IPS-NIHi7 (cell line): Measurements from ENCODE around the gene ARL16.

Experiments used
- DNase-seq: peaks from one replicate; pipeline ENCODE4 v3.0.0; 2012; ENCODE audit warnings: mixed read lengths; ENCODE audit errors: extremely low spot score

Gene ARL16, protein sequence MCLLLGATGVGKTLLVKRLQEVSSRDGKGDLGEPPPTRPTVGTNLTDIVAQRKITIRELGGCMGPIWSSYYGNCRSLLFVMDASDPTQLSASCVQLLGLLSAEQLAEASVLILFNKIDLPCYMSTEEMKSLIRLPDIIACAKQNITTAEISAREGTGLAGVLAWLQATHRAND

DNA sequence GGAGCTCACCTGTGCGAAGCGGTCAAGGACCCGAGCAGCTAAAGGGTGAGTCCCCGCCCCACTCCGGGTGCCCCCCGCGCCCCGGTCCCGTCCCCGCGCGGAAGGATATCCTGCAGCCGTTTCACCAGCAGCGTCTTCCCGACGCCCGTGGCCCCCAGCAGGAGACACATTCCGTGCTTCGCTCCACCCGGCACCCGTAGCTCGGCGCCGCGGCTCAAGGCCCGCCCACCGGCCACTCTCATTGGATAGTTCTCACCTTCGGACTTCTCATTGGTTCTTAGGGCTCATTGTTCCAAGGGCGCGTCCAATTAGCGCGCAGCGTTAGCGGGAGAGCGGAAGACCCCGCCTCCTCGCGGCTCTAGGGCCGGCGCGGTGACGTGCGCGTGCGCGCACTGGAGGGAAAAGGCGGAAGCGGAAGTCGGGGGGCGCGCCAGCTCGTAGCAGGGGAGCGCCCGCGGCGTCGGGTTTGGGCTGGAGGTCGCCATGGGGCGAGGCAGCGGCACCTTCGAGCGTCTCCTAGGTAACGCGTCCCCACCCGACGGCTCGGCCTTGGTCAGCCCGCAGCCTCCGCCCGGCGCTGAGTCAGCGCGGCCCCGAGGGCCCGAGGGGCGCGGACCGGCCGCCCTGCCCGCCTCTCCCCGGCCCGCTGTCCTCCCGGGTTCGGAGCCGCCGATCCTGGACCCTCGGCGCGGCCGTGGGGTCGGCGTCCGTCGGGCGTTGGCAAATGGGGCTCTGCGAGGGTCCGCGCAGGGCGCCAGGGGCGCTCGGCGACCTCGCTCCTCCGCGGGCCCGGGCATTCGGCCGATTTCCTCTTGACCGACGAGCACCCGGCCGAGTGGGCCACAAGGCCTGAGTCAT is at the start of gene ARL16, which contains the start of gene HGS:
Gene ARL16, minus strand, starts transcription at position 214 of the 858 bp plus-strand sequence. Its CDS starts 44 bp downstream, at position 170.
Gene HGS, plus strand, starts transcription at position 428 of the 858 bp plus-strand sequence. Its CDS starts 56 bp downstream, at position 484.
- DNase-seq = peak; percentile 100

DNA sequence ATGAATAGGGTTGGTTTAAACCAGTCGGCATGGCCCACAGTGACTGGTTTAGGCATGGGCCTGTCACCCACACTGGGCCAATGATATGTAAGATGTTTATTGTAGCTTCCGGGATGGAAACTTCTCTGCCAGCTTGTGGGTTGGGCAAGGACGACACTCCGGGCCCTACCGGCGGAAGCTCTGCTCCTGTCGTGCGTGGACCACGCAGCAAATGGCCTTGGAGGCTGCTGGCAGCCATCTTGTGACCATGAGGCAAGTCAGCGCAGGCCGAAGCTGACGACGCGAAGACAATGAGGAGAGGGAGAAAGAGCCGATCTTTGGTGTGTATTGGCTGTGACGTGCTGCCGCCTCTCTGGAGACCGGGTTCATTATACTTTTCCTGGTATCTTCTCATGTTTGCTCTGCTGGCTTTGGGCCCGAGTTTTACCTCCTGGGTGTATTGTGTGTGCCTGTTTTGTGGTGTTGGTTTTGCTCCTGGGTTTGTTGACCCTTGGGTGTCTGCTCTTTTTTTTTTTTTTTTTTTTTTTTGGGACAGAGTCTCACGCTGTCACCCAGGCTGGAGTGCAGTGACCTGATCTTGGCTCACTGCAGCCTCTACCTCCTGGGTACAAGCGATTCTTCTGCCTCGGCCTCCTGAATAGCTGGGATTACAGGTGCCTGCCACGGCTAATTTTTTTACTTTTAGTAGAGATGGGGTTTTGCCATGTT is 43.9 kb upstream of the ARL16 start:
- no peak for DNase-seq

DNA sequence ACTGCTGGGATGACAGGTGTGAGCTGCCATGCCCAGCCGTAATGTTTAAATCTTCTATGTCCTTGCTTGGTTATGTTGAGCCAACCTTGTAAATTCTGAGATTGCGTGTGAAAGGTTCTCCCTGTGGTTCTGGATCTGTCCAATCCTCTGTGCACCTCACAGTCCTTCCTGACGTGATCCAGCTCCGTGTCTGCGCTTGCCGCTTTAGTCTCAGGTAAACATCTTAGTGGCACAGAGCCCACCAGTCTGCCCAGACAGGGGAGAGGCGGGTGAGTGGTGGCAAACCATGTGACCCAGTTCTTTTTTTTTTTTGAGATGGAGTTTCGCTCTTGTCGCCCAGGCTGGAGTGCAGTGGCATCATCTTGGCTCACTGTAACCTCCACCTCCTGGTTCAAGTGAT is 42.4 kb upstream of the ARL16 start:
- DNase-seq = no peak

DNA sequence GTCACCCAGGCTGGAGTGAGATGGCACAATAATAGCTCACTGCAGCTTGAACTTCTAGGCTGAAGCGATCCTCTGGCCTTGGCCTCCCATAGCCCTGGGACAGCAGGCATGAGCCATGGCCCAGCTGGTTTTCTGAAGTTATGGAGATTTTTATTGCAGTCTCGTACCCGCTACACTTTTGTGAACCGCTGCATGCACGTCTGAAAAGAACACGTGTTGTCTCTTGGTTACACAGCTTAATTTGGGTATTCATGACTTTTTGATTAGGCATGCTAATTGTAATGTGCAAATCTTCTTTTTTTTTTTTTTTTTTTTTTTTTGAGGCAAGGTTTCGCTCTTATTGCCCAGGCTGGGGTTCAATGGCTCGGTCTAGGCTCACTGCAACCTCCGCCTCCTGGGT is 41.8 kb upstream of the ARL16 start:
- DNase-seq = no peak

- DNase-seq = no peak
Measured at GRCh38 chr17:81723651-81724209, 40.1 kb upstream of the ARL16 start.

DNA sequence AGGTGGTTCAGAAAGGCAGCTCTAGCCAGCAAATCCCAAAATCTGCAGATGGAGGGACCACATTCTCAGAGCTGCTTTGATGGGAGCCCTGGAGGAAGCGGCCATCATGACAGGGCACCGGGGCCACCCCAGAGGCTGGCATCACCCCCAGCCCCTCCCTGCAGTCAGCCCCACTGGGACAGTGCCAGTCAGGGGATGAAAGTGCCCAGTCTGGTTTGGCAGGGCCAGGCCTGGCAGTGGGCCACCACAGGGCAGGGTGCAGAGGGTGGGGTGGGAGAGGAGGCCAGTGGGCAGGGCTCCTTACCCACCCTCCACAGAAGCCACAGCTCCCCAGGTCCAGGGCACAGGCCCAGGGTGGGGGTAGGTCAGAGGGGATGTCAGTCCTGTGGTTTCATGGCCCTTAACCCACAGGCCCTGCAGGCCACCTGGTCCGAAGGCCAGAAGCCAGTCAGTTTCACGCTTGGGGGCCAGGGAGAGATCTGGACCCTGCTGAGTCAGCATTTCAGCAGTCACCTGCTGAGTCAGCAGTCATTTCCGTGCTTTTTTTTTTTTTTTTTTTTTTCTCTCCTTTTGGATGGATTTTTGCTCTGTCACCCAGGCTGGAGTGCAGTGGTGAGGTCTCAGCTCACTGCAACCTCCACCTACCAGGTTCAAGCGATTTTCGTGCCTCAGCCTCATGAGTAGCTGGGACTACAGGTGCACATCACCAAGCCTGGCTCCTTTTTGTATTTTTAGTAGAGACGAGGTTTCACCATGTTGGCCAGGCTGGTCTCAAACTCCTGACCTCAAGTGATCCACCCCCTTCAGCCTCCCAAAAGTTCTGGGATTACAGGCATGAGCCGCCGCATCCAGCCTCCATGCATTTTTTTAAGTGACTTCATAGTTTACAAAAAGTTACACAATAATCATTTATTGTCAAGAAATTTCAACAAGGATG is 38.9 kb upstream of the ARL16 start:
- no peak for DNase-seq

GRCh38 chr17:81720267-81721071 is 36.9 kb upstream of the ARL16 start:
- no peak for DNase-seq

GRCh38 chr17:81719410-81720266 is 36.0 kb upstream of the ARL16 start:
- DNase-seq = no peak

DNA sequence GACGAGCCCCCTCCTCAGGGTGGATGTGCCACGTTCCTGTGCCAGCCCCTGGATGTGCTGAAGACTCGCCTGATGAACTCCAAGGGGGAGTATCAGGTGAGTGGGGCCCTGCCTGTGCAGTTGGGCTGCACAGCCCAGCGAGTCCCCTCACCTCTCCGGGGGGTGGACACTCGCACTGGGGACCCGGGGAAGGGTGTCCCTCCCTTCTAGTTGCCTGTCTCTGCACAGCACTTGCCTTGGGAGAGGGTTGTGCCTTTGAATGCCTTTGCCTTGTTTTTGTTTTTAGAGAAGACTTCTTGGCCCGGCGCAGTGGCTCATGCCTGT is 34.1 kb upstream of the ARL16 start:
- no peak for DNase-seq

DNA sequence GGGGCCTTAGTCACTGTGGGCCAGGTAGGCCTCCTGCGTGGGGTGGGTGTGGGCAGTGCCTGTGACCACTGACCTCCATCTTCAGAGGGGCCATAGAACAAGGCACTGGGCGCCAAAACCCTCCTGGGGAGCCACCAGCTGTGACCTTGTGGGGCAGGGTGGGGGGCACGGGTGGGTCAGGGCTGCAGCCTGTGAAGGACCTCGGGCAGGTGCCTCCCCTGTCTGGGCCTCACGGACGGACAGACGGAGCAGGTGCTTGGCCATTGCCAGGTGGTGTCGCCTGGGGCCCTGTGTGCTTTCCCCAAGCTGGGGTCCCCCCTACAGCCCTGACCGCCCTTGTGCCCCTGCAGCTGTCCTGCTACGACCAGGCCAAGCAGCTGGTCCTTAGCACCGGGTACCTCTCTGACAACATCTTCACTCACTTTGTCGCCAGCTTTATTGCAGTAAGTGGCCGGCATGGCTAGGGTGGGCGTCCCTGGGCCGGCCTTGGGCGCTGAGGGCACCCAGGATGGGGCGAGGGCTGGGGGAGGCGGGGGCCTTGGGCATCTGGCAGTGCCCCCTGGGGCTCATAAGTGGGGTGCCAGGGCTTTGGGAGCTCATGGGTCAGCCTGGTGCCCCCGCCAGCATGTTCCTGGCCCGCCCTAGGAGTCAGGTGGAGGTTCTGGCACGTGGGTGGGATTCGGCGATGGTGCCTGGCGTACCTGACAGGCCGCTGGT is 33.6 kb upstream of the ARL16 start:
- no peak for DNase-seq

- no peak for DNase-seq
Measured at GRCh38 chr17:81716674-81716996, 33.0 kb upstream of the ARL16 start.

DNA sequence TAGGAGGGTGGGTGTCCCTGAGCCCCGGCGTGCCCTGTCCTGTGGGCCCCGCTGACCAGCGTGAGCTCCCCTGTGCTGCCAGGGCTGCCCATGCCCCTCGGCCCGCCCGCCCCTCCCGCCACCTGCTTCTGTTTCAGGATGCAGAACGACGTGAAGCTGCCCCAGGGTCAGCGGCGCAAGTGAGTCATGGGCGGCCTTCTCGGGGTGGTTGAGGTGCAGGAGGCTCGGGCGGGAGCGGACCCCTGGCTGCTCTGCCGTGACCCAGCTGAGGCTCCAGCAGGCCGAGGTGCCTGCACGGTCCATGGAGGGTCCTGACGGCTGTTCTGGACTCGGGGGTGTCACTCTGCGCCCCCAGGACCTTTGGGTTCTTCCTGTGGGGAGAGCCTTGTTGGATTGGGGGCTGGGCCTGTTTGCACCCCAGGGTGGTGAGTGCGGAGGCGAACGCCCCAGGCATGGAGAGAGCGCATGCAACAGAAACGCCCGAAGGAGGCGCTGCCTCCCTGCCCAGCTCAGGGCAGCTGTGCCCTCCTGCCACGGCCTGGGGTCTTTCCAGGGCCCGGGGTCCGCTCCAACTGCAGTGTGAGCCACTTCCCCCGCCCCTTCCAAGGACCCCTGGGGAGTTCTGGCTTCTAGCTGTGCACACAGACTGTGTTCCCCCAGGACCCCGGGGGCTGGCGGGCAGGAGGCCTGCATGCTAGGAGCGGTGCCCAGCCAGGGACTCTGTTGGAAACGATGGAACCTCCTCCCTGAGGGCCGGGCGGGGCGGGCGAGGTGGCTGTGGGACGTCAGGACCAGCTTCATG is 32.5 kb upstream of the ARL16 start:
- DNase-seq = no peak

GRCh38 chr17:81715107-81715871 is 31.7 kb upstream of the ARL16 start:
- DNase-seq = no peak

- no peak for DNase-seq
Measured at GRCh38 chr17:81714412-81715106, 31.0 kb upstream of the ARL16 start.

GRCh38 chr17:81713556-81714411 is 30.2 kb upstream of the ARL16 start:
- no peak for DNase-seq
